ENCODE data around the gene SENP5.
A peak's percentile ranks its signal among the peaks of the same experiment; 100 is the strongest.

Gene SENP5

DNA sequence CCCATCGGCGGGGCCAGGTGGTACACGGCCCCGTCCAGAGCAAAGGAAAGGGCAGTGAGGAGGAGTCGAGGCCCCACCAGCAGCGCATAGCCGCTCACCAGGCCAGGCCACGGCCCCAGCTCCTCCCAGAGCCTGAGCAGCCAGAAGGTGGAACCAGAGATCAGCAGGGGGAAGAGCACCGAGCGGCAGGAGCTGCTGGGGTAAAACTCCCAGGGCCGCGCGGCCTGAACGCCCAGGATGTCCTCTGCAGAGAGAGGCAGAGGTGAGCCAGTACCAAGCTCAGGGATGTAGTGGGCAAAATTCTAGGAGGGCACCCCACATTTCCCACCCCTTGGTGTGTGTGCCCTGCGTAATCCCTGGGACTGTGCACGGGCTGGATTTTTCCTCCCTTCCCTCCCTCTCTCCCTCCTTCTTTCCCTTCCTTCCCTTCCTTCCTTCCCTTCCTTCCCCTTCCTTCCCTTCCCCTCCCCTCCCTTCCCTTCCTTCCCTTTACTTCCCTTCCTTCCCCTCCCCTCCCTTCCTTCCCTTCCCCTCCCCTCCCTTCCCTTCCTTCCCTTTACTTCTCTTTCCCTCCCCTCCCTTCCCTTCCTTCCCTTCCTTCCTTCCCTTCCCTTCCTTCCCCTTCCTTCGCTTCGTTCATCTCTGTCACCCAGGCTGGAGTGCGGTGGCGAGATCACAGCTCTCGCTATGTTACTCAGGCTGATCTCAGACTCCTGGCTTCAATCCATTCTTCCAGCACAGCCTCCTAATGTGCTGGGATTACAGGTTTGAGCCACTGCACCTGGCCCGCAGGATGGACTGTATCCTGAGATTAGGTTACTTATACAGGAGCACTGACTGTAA lies 80.9 kb downstream of the SENP5 start:
- H3K4me3 ChIP-seq (ENCODE audit: low read depth, low read length) = no peak overlapping the region
- in situ Hi-C loops (cut with HindIII; ENCODE audit: low sequenced_read_pairs) = loop anchor here (5.0 kb wide), 1 partner anchor 49 kb away; no protein-coding TSS in a partner anchor
- no peak for DNase-seq (ENCODE audit: low read depth)
- peak; percentile 14 for TF ChIP-seq CTCF (IDR thresholded peaks at IDR 0.05; ENCODE audit: low read depth, low read length, missing control alignments)

- no peak for DNase-seq (ENCODE audit: low read depth)
- no peak overlapping the region for H3K4me3 ChIP-seq (ENCODE audit: low read depth, low read length)
- in situ Hi-C loops (cut with HindIII; ENCODE audit: low sequenced_read_pairs) = loop anchor here (5.0 kb wide), 1 partner anchor 48 kb away; no protein-coding TSS in a partner anchor
- no peak for TF ChIP-seq CTCF (IDR thresholded peaks at IDR 0.05; ENCODE audit: low read depth, low read length, missing control alignments)
Measured at GRCh38 chr3:196949285-196949619, 81.5 kb downstream of the SENP5 start.

GRCh38 chr3:196949750-196950149 lies 82.0 kb downstream of the SENP5 start:
- DNase-seq (ENCODE audit: low read depth) = no peak
- H3K4me3 ChIP-seq (ENCODE audit: low read depth, low read length) = no peak overlapping the region
- in situ Hi-C loops (cut with HindIII; ENCODE audit: low sequenced_read_pairs) = loop anchor here (5.0 kb wide), 1 partner anchor 48 kb away; no protein-coding TSS in a partner anchor
- TF ChIP-seq CTCF (IDR thresholded peaks at IDR 0.05; ENCODE audit: low read depth, low read length, missing control alignments) = no peak

GRCh38 chr3:196951371-196951770 lies 83.7 kb downstream of the SENP5 start:
- no peak for DNase-seq (ENCODE audit: low read depth)
- in situ Hi-C loops (cut with HindIII; ENCODE audit: low sequenced_read_pairs) = no loop called here
- TF ChIP-seq CTCF (IDR thresholded peaks at IDR 0.05; ENCODE audit: low read depth, low read length, missing control alignments) = no peak
- H3K4me3 ChIP-seq (ENCODE audit: low read depth, low read length) = no peak overlapping the region

DNA sequence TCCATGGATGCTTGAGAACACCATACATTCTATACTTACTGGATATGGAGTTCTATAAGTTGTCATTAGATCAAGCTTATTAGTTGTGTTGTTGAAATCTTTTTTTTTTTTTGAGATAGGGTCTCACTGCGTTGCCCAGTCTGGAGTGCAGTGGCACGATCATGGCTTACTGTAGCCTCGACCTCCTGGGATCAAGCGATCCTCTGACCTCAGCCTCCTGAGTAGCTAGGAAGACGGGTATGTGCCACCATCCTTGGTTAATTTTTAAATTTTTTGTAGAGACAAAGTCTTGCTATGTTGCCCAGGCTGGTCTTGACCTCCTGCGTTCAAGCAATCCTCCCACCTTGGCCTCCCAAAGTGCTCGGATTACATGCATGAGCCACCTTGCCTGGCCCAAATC lies 87.1 kb downstream of the SENP5 start:
- in situ Hi-C loops (cut with HindIII; ENCODE audit: low sequenced_read_pairs) = no loop called here
- DNase-seq (ENCODE audit: low read depth) = no peak
- no peak for TF ChIP-seq CTCF (IDR thresholded peaks at IDR 0.05; ENCODE audit: low read depth, low read length, missing control alignments)
- no peak overlapping the region for H3K4me3 ChIP-seq (ENCODE audit: low read depth, low read length)

DNA sequence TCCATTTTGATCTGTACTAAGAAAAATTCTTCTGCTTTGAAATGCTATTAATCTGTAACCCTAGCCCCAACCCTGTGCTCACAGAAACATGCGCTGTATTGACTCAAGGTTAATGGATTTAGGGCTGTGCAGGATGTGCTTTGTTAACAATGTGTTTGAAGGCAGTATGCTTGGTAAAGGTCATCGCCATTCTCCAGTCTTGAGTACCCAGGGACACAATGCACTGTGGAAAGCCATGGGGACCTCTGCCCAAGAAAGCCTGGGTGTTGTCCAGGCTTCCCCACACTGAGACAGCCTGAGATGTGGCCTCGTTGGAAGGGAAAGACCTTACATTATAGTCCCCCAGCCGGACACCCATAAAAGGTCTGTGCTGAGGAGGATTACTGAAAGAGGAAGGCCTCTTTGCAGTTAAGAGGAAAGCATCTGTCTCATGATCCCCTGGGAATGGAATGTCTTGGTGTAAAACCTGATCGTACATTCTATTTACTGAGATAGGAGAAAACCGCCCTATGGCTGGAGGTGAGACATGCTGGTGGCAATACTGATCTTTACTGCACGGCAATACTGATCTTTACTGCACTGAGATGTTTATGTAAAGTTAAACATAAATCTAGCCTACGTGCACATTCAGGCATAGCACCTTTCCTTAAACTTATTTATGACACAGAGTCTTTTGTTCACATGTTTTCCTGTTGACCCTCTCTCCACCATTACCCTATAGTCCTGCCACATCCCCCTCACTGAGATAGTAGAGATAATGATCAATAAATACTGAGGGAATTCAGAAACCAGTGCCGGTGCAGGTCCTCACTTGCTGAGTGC lies 94.6 kb downstream of the SENP5 start:
- H3K4me3 ChIP-seq (ENCODE audit: low read depth, low read length) = no peak overlapping the region
- no peak for TF ChIP-seq CTCF (IDR thresholded peaks at IDR 0.05; ENCODE audit: low read depth, low read length, missing control alignments)
- in situ Hi-C loops (cut with HindIII; ENCODE audit: low sequenced_read_pairs) = no loop called here
- no peak for DNase-seq (ENCODE audit: low read depth)
